CD8-positive, alpha-beta memory T cell (primary cell): ENCODE data around the gene CCL18. TPM values are rescaled to one million over a fixed set of nuclear protein-coding genes. Genes with fewer than 3 reads are reported as not detected.
"Not testable (repeated sequence)": the region's sequence is repeated elsewhere in the genome, so short reads cannot be mapped to it uniquely, and the experiment has no call there.

Source experiments
- CTCF ChIA-PET: fragments of 350-600 bp; sonication (Branson Sonifier 250); formaldehyde crosslinking; loops from one replicate; lab custom pipeline; 2021; ENCODE audit warnings: antibody characterized with exemption; lab: Charles Lee
- POLR2A ChIA-PET: fragments of 350-600 bp; sonication (Branson Sonifier 250); formaldehyde crosslinking; loops from one replicate; lab custom pipeline; 2021; ENCODE audit warnings: antibody characterized with exemption; lab: Charles Lee
- DNase-seq, 5 donors: peaks; one replicate each; pipeline versions ENCODE4 v3.0.0 to v3.0.0-alpha.2; 2020 to 2022; ENCODE audit warnings: mixed read lengths in 1 of 5
- H3K27ac ChIP-seq: one replicate; pipeline ENCODE4 v1.7.0; 2013; ENCODE audit warnings: low read depth, mild to moderate bottlenecking, low read length, moderate library complexity
- H3K27me3 ChIP-seq: 2 replicates; pipeline ENCODE4 v1.7.0; 2013; ENCODE audit warnings: low read length, mild to moderate bottlenecking; ENCODE audit not compliant: insufficient read depth, poor library complexity, severe bottlenecking
- H3K36me3 ChIP-seq: 2 replicates; pipeline ENCODE4 v1.7.0; 2013; ENCODE audit warnings: mild to moderate bottlenecking, low read length, moderate library complexity; ENCODE audit not compliant: insufficient read depth
- H3K4me1 ChIP-seq: 2 replicates; pipeline ENCODE4 v1.7.0; 2013; ENCODE audit warnings: mild to moderate bottlenecking, low read length, moderate library complexity; ENCODE audit not compliant: insufficient read depth
- H3K4me3 ChIP-seq: 2 replicates; pipeline ENCODE4 v1.7.0; 2013; ENCODE audit warnings: mild to moderate bottlenecking, low read length
- H3K9me3 ChIP-seq: 2 replicates; pipeline ENCODE4 v1.7.0; 2013; ENCODE audit warnings: mild to moderate bottlenecking, low read length
- H3K27ac Mint-ChIP-seq, 8 donors: one replicate each; pipeline ENCODE4 v1.8.0; 2020 to 2021; ENCODE audit warnings: mixed read lengths in 8 of 8, mild to moderate bottlenecking in 6 of 8, inconsistent platforms in 3 of 8, moderate library complexity in 3 of 8
- H3K27me3 Mint-ChIP-seq, 2 donors: one replicate each; pipeline ENCODE4 v1.8.0; 2020 to 2021; ENCODE audit warnings: mixed read lengths in 2 of 2, mild to moderate bottlenecking in 1 of 2, moderate library complexity in 1 of 2
- H3K36me3 Mint-ChIP-seq, 3 donors: one replicate each; pipeline ENCODE4 v1.8.0; 2020 to 2021; ENCODE audit warnings: mixed read lengths in 3 of 3, inconsistent platforms in 1 of 3, mild to moderate bottlenecking in 1 of 3
- H3K4me1 Mint-ChIP-seq, 3 donors: one replicate each; pipeline ENCODE4 v1.8.0; 2020 to 2021; ENCODE audit warnings: mixed read lengths in 3 of 3, inconsistent platforms in 1 of 3, mild to moderate bottlenecking in 1 of 3
- H3K4me3 Mint-ChIP-seq, 7 donors: one replicate each; pipeline ENCODE4 v1.8.0; 2020 to 2021; ENCODE audit warnings: mixed read lengths in 7 of 7, mild to moderate bottlenecking in 6 of 7, moderate library complexity in 4 of 7, inconsistent platforms in 2 of 7
- H3K9me3 Mint-ChIP-seq, 5 donors: one replicate each; pipeline ENCODE4 v1.8.0; 2020 to 2022; ENCODE audit warnings: mixed read lengths in 5 of 5, mild to moderate bottlenecking in 3 of 5, moderate library complexity in 2 of 5, inconsistent platforms in 1 of 5
- polyA plus RNA-seq: library from polyadenylated mRNA; unstranded; fragments of 300-500 nt; fragmentation: Illumina TruSeq; gene quantifications from one replicate; pipeline ENCODE4 v1.2.3, GENCODE V29; 2021
- total RNA-seq, 2 experiments: library from RNA; stranded (reverse); gene quantifications; one replicate each; pipeline ENCODE4 v1.2.3, GENCODE V29; 2021

Gene CCL18, protein sequence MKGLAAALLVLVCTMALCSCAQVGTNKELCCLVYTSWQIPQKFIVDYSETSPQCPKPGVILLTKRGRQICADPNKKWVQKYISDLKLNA
- total RNA-seq (not detected), polyA plus RNA-seq (not detected)

DNA sequence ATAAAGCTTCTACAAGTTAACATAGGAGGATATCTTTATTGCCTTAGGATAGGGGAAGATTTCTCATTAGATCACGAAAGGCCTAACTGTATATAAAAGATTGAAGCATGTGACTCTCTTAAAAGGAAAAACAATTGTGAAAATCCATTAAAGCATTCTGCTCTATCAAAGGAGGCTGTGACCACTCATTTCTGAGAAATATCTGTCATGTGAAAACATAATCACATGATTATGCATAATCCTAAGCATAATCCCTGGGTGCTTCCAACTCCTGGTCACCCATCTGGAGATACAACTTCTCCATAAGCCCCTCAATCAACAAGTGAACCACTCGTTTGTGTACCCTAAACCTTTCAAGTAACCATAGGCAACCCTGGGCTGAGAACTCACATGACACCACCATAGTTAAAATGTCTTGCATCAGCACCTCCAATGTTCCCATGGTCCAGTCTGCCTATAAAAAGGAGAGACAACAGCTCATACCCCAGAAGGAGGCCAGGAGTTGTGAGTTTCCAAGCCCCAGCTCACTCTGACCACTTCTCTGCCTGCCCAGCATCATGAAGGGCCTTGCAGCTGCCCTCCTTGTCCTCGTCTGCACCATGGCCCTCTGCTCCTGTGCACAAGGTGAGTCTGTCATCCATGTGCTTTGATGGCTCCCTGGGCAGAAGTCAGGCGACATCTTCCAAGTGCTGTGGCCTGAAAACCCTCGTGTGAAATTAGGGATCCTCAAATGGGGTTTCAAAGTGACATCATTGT is at the start of gene CCL18:
TSS of gene CCL18 (plus strand) at position 487 of the 756 bp plus-strand sequence. CDS start at position 558, 71 bp downstream.
- Mint-ChIP-seq H3K27me3 (peaks cover 2 to 4% of the 10 kb centered on the region in 2 donors), H3K27ac (peak within 1 kb of the TSS in 4 of 8 donors; percentile 14 to 83 (median 54)), H3K4me1 (peaks cover 26 to 32% (median 28%) of the 10 kb centered on the region in 3 donors), H3K36me3 (peaks cover 0 to 9% (median 0%) of the 10 kb centered on the region in 3 donors), H3K9me3 (no peaks in the 10 kb centered on the region), H3K4me3 (no peak within 1 kb of the TSS)
- no peak for DNase-seq
- CTCF ChIA-PET, result interaction anchor here (0.6 to 2.6 kb wide), 2 partner anchors 9 to 21 kb away, joined by 3 to 14 read pairs; no protein-coding TSS in a partner anchor
- no peak within 1 kb of the TSS for H3K27ac ChIP-seq
- H3K27me3 ChIP-seq, result no peaks in the 10 kb centered on the region
- peaks cover 28% of the 10 kb centered on the region for H3K4me1 ChIP-seq
- no peaks in the 10 kb centered on the region for H3K36me3 ChIP-seq
- H3K4me3 ChIP-seq, result no peak within 1 kb of the TSS
- H3K9me3 ChIP-seq, result no peaks in the 10 kb centered on the region
- POLR2A ChIA-PET, result no interaction called here

GRCh38 chr17:36014946-36015345 is 49.1 kb upstream of the CCL18 start:
- no peaks in the 10 kb centered on the region for H3K9me3 Mint-ChIP-seq
- H3K27me3 Mint-ChIP-seq, result peaks cover 5 to 12% of the 10 kb centered on the region in 2 donors
- no peak overlapping the region for H3K4me3 ChIP-seq
- no peak overlapping the region for H3K27ac Mint-ChIP-seq
- CTCF ChIA-PET, result no interaction called here
- no peak for DNase-seq
- no peak overlapping the region for H3K4me3 Mint-ChIP-seq
- H3K9me3 ChIP-seq, result no peaks in the 10 kb centered on the region
- POLR2A ChIA-PET, result no interaction called here
- no peaks in the 10 kb centered on the region for H3K36me3 Mint-ChIP-seq
- no peaks in the 10 kb centered on the region for H3K36me3 ChIP-seq
- H3K4me1 Mint-ChIP-seq, result peaks cover 5 to 7% (median 6%) of the 10 kb centered on the region in 3 donors
- H3K27ac ChIP-seq, result no peak overlapping the region
- no peaks in the 10 kb centered on the region for H3K27me3 ChIP-seq
- no peaks in the 10 kb centered on the region for H3K4me1 ChIP-seq

GRCh38 chr17:36015895-36016294 is 48.2 kb upstream of the CCL18 start:
- CTCF ChIA-PET, H3K4me3 ChIP-seq, H3K27ac ChIP-seq, H3K9me3 Mint-ChIP-seq, H3K4me1 ChIP-seq, H3K4me1 Mint-ChIP-seq, H3K36me3 Mint-ChIP-seq, H3K4me3 Mint-ChIP-seq, H3K27me3 ChIP-seq, POLR2A ChIA-PET, H3K27ac Mint-ChIP-seq, H3K9me3 ChIP-seq, H3K36me3 ChIP-seq, DNase-seq: not testable (repeated sequence)
- H3K27me3 Mint-ChIP-seq, result peaks cover 15 to 21% of the 10 kb centered on the region in 2 donors

DNA sequence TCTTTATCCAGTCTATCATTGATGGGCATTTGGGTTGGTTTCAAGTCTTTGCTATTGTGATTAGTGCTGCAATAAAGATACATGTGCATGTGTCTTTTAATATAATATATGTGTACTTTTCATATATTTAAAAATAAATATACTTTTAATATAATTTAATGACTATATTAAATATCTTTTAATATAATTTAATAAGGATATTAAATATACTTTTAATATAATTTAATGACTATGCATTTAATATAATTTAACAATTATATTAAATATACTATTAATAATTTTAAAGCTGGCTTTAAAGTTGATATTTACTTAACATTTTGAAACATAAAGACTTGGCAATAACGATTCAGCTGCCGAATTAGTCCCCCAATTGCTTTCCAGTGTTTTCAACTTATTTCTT is 47.5 kb upstream of the CCL18 start:
- Mint-ChIP-seq H3K27ac (no peak overlapping the region), H3K4me1 (peaks cover 0 to 4% (median under 1%) of the 10 kb centered on the region in 3 donors), H3K4me3 (no peak overlapping the region), H3K36me3 (no peaks in the 10 kb centered on the region), H3K9me3 (no peaks in the 10 kb centered on the region), H3K27me3 (peaks cover 16 to 23% of the 10 kb centered on the region in 2 donors)
- Histone ChIP-seq H3K4me3 (no peak overlapping the region), H3K36me3 (no peaks in the 10 kb centered on the region), H3K4me1 (no peaks in the 10 kb centered on the region), H3K27ac (no peak overlapping the region), H3K27me3 (no peaks in the 10 kb centered on the region), H3K9me3 (no peaks in the 10 kb centered on the region)
- ChIA-PET CTCF (no interaction called here), POLR2A (no interaction called here)
- no peak for DNase-seq

- Mint-ChIP-seq H3K36me3 (no peaks in the 10 kb centered on the region), H3K4me1 (peaks cover 0 to 4% (median 0%) of the 10 kb centered on the region in 3 donors), H3K27ac (peak within 1 kb of the TSS in 2 of 8 donors; percentile 29 to 45), H3K4me3 (peak within 1 kb of the TSS in 1 of 7 donors; percentile 32), H3K27me3 (peaks cover 23 to 24% of the 10 kb centered on the region in 2 donors), H3K9me3 (no peaks in the 10 kb centered on the region)
- H3K36me3 ChIP-seq, result no peaks in the 10 kb centered on the region
- H3K4me1 ChIP-seq, result no peaks in the 10 kb centered on the region
- no peaks in the 10 kb centered on the region for H3K9me3 ChIP-seq
- H3K27ac ChIP-seq, result no peak within 1 kb of the TSS
- no peak for DNase-seq
- H3K4me3 ChIP-seq, result no peak within 1 kb of the TSS
- ChIA-PET POLR2A (no interaction called here), CTCF (no interaction called here)
- H3K27me3 ChIP-seq, result no peaks in the 10 kb centered on the region
Observed at GRCh38 chr17:36017799-36018198, 46.3 kb upstream of the CCL18 start, which contains the start of gene CCL23. TSS of gene CCL23 (minus strand) at chr17:36017972. CDS start at chr17:36017897, 75 bp downstream.

DNA sequence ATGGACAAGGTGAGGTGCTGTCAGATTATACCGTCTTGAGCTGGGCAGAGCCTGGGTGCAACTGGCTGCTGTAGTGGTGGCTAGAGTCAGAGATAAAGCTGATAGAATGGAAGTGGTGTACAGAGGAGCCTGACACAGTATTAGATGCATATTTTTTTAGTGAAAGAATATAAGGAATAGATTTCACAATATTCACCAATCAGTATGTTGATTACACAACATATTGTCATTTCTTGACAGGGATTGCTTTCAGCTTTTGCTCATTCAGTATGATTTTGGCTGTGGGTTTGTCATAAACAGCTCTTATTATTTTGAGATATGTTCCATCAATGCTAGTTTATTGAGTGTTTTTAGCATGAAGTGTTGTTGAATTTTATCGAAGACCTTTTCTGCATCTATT is 44.6 kb upstream of the CCL18 start:
- Mint-ChIP-seq H3K9me3 (peaks cover 0 to 5% (median 0%) of the 10 kb centered on the region in 5 donors), H3K36me3 (no peaks in the 10 kb centered on the region), H3K27ac (no peak overlapping the region), H3K4me3 (no peak overlapping the region), H3K27me3 (peaks cover 26 to 34% of the 10 kb centered on the region in 2 donors), H3K4me1 (peaks cover 0 to 4% (median 0%) of the 10 kb centered on the region in 3 donors)
- Histone ChIP-seq H3K4me1 (no peaks in the 10 kb centered on the region), H3K9me3 (no peaks in the 10 kb centered on the region), H3K36me3 (no peaks in the 10 kb centered on the region), H3K27me3 (no peaks in the 10 kb centered on the region), H3K27ac (no peak overlapping the region), H3K4me3 (no peak overlapping the region)
- ChIA-PET CTCF (no interaction called here), POLR2A (no interaction called here)
- DNase-seq, result no peak

DNA sequence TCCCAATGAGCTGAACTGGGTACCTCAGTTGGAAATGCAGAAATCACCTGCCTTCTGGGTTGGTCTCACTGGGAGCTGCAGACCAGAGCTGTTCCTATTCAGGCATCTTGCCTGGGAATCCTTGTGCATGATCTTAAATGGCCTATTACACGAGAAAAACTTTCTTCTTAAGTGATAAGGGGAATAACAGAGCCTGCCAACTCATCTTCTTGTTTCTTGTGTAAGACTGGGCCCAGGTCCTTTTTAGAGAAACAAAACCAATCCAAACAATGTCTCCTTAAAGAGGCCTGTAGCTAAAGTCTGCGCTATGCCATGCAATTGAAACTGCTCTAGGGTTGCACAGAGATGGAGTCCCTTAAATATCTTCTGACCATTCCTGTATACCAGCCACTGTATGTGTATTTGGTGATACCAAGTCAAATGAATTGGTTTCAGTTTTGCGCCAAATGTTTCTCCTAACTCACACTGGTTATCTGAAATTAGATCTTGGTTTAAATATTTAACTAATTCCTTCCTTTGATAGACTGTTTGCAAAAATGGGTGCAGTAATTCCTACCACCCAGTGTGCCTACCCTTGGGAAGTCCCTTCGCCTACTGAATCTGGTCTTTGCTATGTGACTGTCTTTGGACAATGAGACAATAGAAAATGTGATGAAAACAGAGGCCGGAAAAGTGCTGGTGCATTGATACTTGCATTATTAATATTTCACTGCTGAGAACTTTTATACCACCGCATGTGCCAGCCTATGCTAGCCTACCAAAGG is 39.8 kb upstream of the CCL18 start:
- ChIA-PET CTCF (no interaction called here), POLR2A (no interaction called here)
- peaks cover 0 to 5% (median 0%) of the 10 kb centered on the region in 5 donors for H3K9me3 Mint-ChIP-seq
- H3K36me3 Mint-ChIP-seq, result peaks cover 0 to 2% (median 0%) of the 10 kb centered on the region in 3 donors
- H3K27ac ChIP-seq, result no peak overlapping the region
- no peak for DNase-seq
- H3K27me3 Mint-ChIP-seq, result peaks cover 16 to 35% of the 10 kb centered on the region in 2 donors
- no peaks in the 10 kb centered on the region for H3K4me1 ChIP-seq
- H3K4me3 Mint-ChIP-seq, result no peak overlapping the region
- no peak overlapping the region for H3K27ac Mint-ChIP-seq
- no peaks in the 10 kb centered on the region for H3K4me1 Mint-ChIP-seq
- H3K36me3 ChIP-seq, result no peaks in the 10 kb centered on the region
- no peaks in the 10 kb centered on the region for H3K9me3 ChIP-seq
- no peaks in the 10 kb centered on the region for H3K27me3 ChIP-seq
- no peak overlapping the region for H3K4me3 ChIP-seq

DNA sequence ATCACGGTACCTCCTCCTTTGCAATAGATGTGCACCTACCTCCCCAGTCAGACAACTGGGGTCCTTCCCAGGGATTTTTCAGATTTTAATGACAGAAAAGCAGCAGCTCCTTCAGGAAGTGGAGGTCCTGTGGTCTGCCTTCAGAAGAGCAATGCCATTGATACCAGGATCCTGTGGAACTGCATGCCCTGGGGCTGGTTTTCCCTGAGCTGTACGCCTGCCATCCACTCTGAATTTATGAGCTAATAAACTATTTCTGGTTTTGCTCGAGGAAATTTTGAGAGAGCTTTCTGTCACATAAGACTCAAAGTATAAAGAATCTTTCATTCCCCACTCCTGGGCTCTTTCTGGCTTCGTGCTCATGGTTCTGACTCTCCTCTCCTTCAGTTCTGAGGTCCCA is 36.3 kb upstream of the CCL18 start:
- ChIA-PET POLR2A (no interaction called here), CTCF (no interaction called here)
- Histone ChIP-seq H3K4me1 (no peaks in the 10 kb centered on the region), H3K9me3 (no peaks in the 10 kb centered on the region), H3K4me3 (no peak overlapping the region), H3K27ac (no peak overlapping the region), H3K27me3 (no peaks in the 10 kb centered on the region), H3K36me3 (no peaks in the 10 kb centered on the region)
- DNase-seq, result no peak
- H3K27me3 Mint-ChIP-seq, result peaks cover 12 to 13% of the 10 kb centered on the region in 2 donors
- no peak overlapping the region for H3K4me3 Mint-ChIP-seq
- H3K27ac Mint-ChIP-seq, result no peak overlapping the region
- H3K9me3 Mint-ChIP-seq, result peaks cover 0 to 5% (median 0%) of the 10 kb centered on the region in 5 donors
- no peaks in the 10 kb centered on the region for H3K4me1 Mint-ChIP-seq
- H3K36me3 Mint-ChIP-seq, result peaks cover 0 to 2% (median 0%) of the 10 kb centered on the region in 3 donors
